ENCODE data around the gene EPC1. TPM values are rescaled to one million over a fixed set of nuclear protein-coding genes. Genes with fewer than 3 reads are reported as not detected.
A peak's percentile ranks its signal among the peaks of the same experiment; 100 is the strongest.

The EPC1 gene
- total RNA-seq, 2 experiments from 2014 or later, result 173 to 181 TPM

GRCh38 chr10:32379318-32379949 lies 32.5 kb upstream of the EPC1 start:
- Histone ChIP-seq H3K36me3 (ENCODE audit: insufficient read depth, low read length) (no peaks in the 10 kb centered on the region), H3K4me3 (ENCODE audit: low read length) (peak overlapping the region; percentile 79), H3K27ac (ENCODE audit: low read depth in 1 of 2, low read length in 2 of 2) (peak overlapping the region; percentile 61 to 81), H3K4me1 (ENCODE audit: insufficient read depth, low read length) (no peaks in the 10 kb centered on the region), H3K9me3 (ENCODE audit: control insufficient read depth in 1 of 2, insufficient read depth in 1 of 2, low read length in 2 of 2) (no peaks in the 10 kb centered on the region), H3K27me3 (ENCODE audit: control insufficient read depth in 1 of 2, insufficient read depth in 2 of 2, low read length in 2 of 2) (no peaks in the 10 kb centered on the region)
- Mint-ChIP-seq H3K36me3 (ENCODE audit: low read depth) (peaks cover 5% of the 10 kb centered on the region), H3K4me1 (ENCODE audit: low read depth) (peaks cover 12% of the 10 kb centered on the region), H3K4me3 (no peak overlapping the region), H3K27ac (no peak overlapping the region), H3K9me3 (no peaks in the 10 kb centered on the region), H3K27me3 (no peaks in the 10 kb centered on the region)
- POLR2A ChIA-PET, result interaction anchor here (0.6 to 7.8 kb wide), 39 partner anchors 8 to 1678 kb away, joined by 3 to 109 read pairs (median 4); partner anchors contain the start of genes ARHGAP12, CCDC7, EPC1 and ITGB1
- CTCF ChIA-PET, result interaction anchor here (1.0 to 4.9 kb wide), 4 partner anchors 12 to 66 kb away, joined by 3 to 30 read pairs (median 10); partner anchors contain the start of genes CCDC7 and EPC1
- intact Hi-C loops (cut with DNase I, micrococcal nuclease), result loop anchor here in 1 of 2 experiments (2.0 to 10.0 kb wide), 4 partner anchors 47 to 625 kb away; partner anchors contain the start of genes CCDC7 and KIF5B
- no peak for TF ChIP-seq CTCF (IDR thresholded peaks at IDR 0.05)
- ATAC-seq (ENCODE audit: poor library complexity) (peak; percentile 31), DNase-seq (peak in 5 of 14 experiments; percentile 5 to 79 (median 75))

DNA sequence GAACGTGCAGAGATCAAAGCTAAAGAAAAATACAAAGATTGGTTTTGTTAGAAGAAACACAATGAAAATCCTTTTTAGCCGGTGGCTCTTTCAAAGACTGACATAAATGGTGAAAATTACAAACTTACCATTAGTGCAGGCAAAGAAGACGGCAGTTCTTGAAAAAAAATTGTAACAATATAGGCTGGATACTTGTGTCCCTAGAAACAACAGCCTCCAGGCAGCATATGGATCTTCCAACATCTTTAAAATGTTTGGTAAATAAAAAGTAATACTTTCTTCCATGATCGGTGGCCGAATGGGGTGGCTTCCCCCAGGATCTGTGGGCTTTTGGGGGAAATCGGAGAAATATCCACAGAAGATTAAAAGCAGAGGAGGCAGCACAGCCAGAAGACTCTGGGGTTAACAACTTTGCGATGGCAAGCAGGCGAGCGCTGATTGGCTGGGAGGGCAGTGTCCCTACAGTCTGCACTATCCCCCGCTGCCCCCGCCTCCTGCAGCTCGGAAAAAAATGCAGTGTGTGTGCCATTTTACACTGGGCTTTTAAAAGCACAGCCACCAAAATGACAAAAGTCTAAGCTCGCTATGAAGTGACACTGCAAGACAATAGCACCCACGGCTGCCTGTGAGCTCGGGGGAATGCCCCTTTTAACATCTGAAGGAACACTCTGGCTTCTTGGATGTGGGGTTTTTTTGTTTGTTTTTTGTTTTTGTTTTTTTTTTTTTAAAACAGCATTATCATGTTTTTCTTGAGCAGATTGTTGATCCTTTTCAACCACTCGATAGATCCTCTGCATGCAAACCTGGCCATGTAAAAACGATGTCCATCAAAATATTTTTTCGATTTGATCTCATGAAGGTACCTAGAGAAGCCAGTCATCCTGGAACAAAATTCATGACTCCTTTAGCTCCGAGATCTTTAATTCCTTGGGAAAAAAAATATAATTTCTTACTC lies 31.7 kb upstream of the EPC1 start:
- TF ChIP-seq CTCF (IDR thresholded peaks at IDR 0.05), result no peak
- no peaks in the 10 kb centered on the region for H3K27me3 ChIP-seq (ENCODE audit: control insufficient read depth in 1 of 2, insufficient read depth in 2 of 2, low read length in 2 of 2)
- DNase-seq, result peak; percentile 83 to 97 (median 90)
- no peaks in the 10 kb centered on the region for H3K36me3 ChIP-seq (ENCODE audit: insufficient read depth, low read length)
- Mint-ChIP-seq H3K4me1 (ENCODE audit: low read depth) (peaks cover 20% of the 10 kb centered on the region), H3K27ac (no peak overlapping the region), H3K36me3 (ENCODE audit: low read depth) (peaks cover 10% of the 10 kb centered on the region), H3K9me3 (no peaks in the 10 kb centered on the region), H3K27me3 (no peaks in the 10 kb centered on the region), H3K4me3 (no peak overlapping the region)
- peak overlapping the region; percentile 79 for H3K4me3 ChIP-seq (ENCODE audit: low read length)
- CTCF ChIA-PET, result interaction anchor here (0.6 to 4.9 kb wide), 13 partner anchors 8 to 128 kb away, joined by 3 to 30 read pairs (median 3); partner anchors contain the start of genes CCDC7 and EPC1
- POLR2A ChIA-PET, result interaction anchor here (0.6 to 7.8 kb wide), 46 partner anchors 9 to 1677 kb away, joined by 3 to 109 read pairs (median 4); partner anchors contain the start of genes ARHGAP12, CCDC7, EPC1 and ITGB1
- peak; percentile 89 for ATAC-seq (ENCODE audit: poor library complexity)
- peak overlapping the region; percentile 61 to 81 for H3K27ac ChIP-seq (ENCODE audit: low read depth in 1 of 2, low read length in 2 of 2)
- no peaks in the 10 kb centered on the region for H3K9me3 ChIP-seq (ENCODE audit: control insufficient read depth in 1 of 2, insufficient read depth in 1 of 2, low read length in 2 of 2)
- intact Hi-C loops (cut with DNase I, micrococcal nuclease), result loop anchor here in 1 of 2 experiments (1.0 to 10.0 kb wide), 5 partner anchors 46 to 626 kb away; partner anchors contain the start of genes CCDC7 and KIF5B
- H3K4me1 ChIP-seq (ENCODE audit: insufficient read depth, low read length), result no peaks in the 10 kb centered on the region
